CD4-positive, alpha-beta memory T cell (primary cell): ENCODE data around the gene SLAMF8. TPM values are rescaled to one million over a fixed set of nuclear protein-coding genes. Genes with fewer than 3 reads are reported as not detected.

ENCODE experiments used
- CTCF ChIA-PET: fragments of 350-600 bp; sonication (Branson Sonifier 250); formaldehyde crosslinking; loops from one replicate; lab custom pipeline; 2021; ENCODE audit warnings: inconsistent platforms; ENCODE audit not compliant: partially characterized antibody; lab: Charles Lee
- POLR2A ChIA-PET: fragments of 350-600 bp; sonication (Branson Sonifier 250); formaldehyde crosslinking; loops from one replicate; lab custom pipeline; 2021; ENCODE audit not compliant: partially characterized antibody; lab: Charles Lee
- DNase-seq, 5 donors: peaks; one replicate each; pipeline versions ENCODE4 v3.0.0 to v3.0.0-alpha.2; 2020 to 2022; ENCODE audit warnings: mixed read lengths in 1 of 5
- H3K27ac ChIP-seq: one replicate; pipeline ENCODE4 v1.7.0; 2013; ENCODE audit warnings: low read depth, low read length
- H3K27me3 ChIP-seq: 2 replicates; pipeline ENCODE4 v1.7.0; 2013; ENCODE audit warnings: mild to moderate bottlenecking, low read length, moderate library complexity; ENCODE audit not compliant: insufficient read depth
- H3K36me3 ChIP-seq: 2 replicates; pipeline ENCODE4 v1.7.0; 2013; ENCODE audit warnings: mild to moderate bottlenecking, low read length, moderate library complexity; ENCODE audit not compliant: insufficient read depth
- H3K4me1 ChIP-seq: 2 replicates; pipeline ENCODE4 v1.7.0; 2013; ENCODE audit warnings: mild to moderate bottlenecking, low read length, moderate library complexity; ENCODE audit not compliant: insufficient read depth
- H3K4me3 ChIP-seq, 2 donors: one replicate each; pipeline ENCODE4 v1.7.0; 2013; ENCODE audit warnings: low read length in 2 of 2, mild to moderate bottlenecking in 1 of 2
- H3K9me3 ChIP-seq, 2 donors: one replicate each; pipeline ENCODE4 v1.7.0; 2013; ENCODE audit warnings: low read length in 2 of 2, control low read depth in 1 of 2; ENCODE audit not compliant: control insufficient read depth in 1 of 2
- H3K27ac Mint-ChIP-seq, 7 donors: one replicate each; pipeline ENCODE4 v1.8.0; 2020 to 2021; ENCODE audit warnings: mixed read lengths in 7 of 7, mild to moderate bottlenecking in 6 of 7, inconsistent platforms in 3 of 7, moderate library complexity in 3 of 7
- H3K27me3 Mint-ChIP-seq, 2 donors: one replicate each; pipeline ENCODE4 v1.8.0; 2020 to 2021; ENCODE audit warnings: mixed read lengths in 2 of 2
- H3K36me3 Mint-ChIP-seq, 2 donors: one replicate each; pipeline ENCODE4 v1.8.0; 2020 to 2021; ENCODE audit warnings: mixed read lengths in 2 of 2, inconsistent platforms in 1 of 2, mild to moderate bottlenecking in 1 of 2
- H3K4me1 Mint-ChIP-seq, 4 donors: one replicate each; pipeline ENCODE4 v1.8.0; 2020 to 2021; ENCODE audit warnings: mixed read lengths in 4 of 4, mild to moderate bottlenecking in 1 of 4
- H3K4me3 Mint-ChIP-seq, 8 donors: one replicate each; pipeline ENCODE4 v1.8.0; 2020 to 2021; ENCODE audit warnings: mixed read lengths in 8 of 8, mild to moderate bottlenecking in 7 of 8, moderate library complexity in 6 of 8, inconsistent platforms in 3 of 8
- H3K9me3 Mint-ChIP-seq, 8 donors: one replicate each; pipeline ENCODE4 v1.8.0; 2020 to 2021; ENCODE audit warnings: mixed read lengths in 8 of 8, mild to moderate bottlenecking in 5 of 8, inconsistent platforms in 3 of 8, moderate library complexity in 1 of 8
- intact Hi-C: fragments of 100-400 bp; cut with micrococcal nuclease; formaldehyde crosslinking; loops from one replicate; pipeline ENCODE4 v1.15.1; 2023
- polyA plus RNA-seq, 2 donors: library from polyadenylated mRNA; unstranded; fragments of 300-500 nt; fragmentation: Illumina TruSeq; gene quantifications; one replicate each; pipeline ENCODE4 v1.2.3, GENCODE V29; 2021
- total RNA-seq, 2 experiments: library from RNA; stranded (reverse); gene quantifications; one replicate each; pipeline ENCODE4 v1.2.3, GENCODE V29; 2021

Gene SLAMF8
- total and polyA plus RNA-seq, 4 experiments from 2014 or later: 2.0 TPM; not detected in 2

- no peaks in the 10 kb centered on the region for H3K27me3 ChIP-seq
- H3K4me1 Mint-ChIP-seq: peaks cover 0 to 4% (median 0%) of the 10 kb centered on the region in 4 donors
- H3K36me3 ChIP-seq: no peaks in the 10 kb centered on the region
- H3K27me3 Mint-ChIP-seq: no peaks in the 10 kb centered on the region
- ChIA-PET POLR2A (no interaction called here), CTCF (interaction anchor here (1.3 to 1.9 kb wide), 2 partner anchors 19 to 75 kb away, joined by 9 read pairs; no protein-coding TSS in a partner anchor)
- H3K4me3 ChIP-seq: no peak overlapping the region
- H3K9me3 Mint-ChIP-seq: no peaks in the 10 kb centered on the region
- no peak overlapping the region for H3K27ac ChIP-seq
- H3K27ac Mint-ChIP-seq: no peak overlapping the region
- intact Hi-C loops: no loop called here
- no peaks in the 10 kb centered on the region for H3K4me1 ChIP-seq
- no peak overlapping the region for H3K4me3 Mint-ChIP-seq
- DNase-seq: no peak
- H3K9me3 ChIP-seq: no peaks in the 10 kb centered on the region
- H3K36me3 Mint-ChIP-seq: no peaks in the 10 kb centered on the region
These were observed 9.2 kb upstream of the SLAMF8 start for GRCh38 chr1:159817276-159818041.

GRCh38 chr1:159821171-159821867, 5.4 kb upstream of the SLAMF8 start:
- peak overlapping the region in 1 of 7 donors; percentile 39 for H3K27ac Mint-ChIP-seq
- Histone ChIP-seq H3K36me3 (no peaks in the 10 kb centered on the region), H3K4me3 (no peak overlapping the region), H3K27ac (no peak overlapping the region), H3K9me3 (no peaks in the 10 kb centered on the region), H3K27me3 (no peaks in the 10 kb centered on the region), H3K4me1 (peaks cover 16% of the 10 kb centered on the region)
- H3K4me1 Mint-ChIP-seq: peaks cover 13 to 24% (median 21%) of the 10 kb centered on the region in 4 donors
- H3K4me3 Mint-ChIP-seq: no peak overlapping the region
- no peaks in the 10 kb centered on the region for H3K36me3 Mint-ChIP-seq
- no peak for DNase-seq
- no peaks in the 10 kb centered on the region for H3K27me3 Mint-ChIP-seq
- POLR2A ChIA-PET: no interaction called here
- peaks cover 0 to 2% (median 0%) of the 10 kb centered on the region in 8 donors for H3K9me3 Mint-ChIP-seq
- CTCF ChIA-PET: interaction anchor here (1.0 to 3.0 kb wide), 2 partner anchors 22 to 71 kb away, joined by 3 to 12 read pairs; no protein-coding TSS in a partner anchor
- intact Hi-C loops: no loop called here

- POLR2A ChIA-PET: no interaction called here
- intact Hi-C loops: no loop called here
These were observed 3.3 kb upstream of the SLAMF8 start for GRCh38 chr1:159823406-159823805.

DNA sequence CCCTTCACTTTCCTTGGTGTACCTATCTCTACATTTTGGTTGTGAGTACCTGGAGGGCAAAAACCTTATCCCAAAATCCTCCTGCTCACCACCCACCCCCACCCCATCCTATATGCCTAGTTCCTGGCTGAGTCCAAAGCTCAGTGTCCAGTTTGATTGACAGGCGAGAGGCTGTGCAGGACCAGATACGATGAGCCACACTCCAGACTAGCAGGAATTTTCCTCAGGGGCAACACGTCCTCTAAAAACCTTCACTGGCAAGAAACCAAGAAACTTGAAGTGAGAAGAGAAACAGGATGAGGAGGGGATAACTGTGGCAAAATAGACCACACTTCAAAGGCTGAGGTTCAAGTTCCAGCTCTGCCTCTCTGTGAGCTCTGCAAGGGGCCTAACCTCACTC, 1.1 kb upstream of the SLAMF8 start:
- Histone ChIP-seq H3K36me3 (no peaks in the 10 kb centered on the region), H3K27me3 (no peaks in the 10 kb centered on the region), H3K9me3 (no peaks in the 10 kb centered on the region), H3K4me3 (no peak overlapping the region), H3K27ac (no peak overlapping the region), H3K4me1 (peaks cover 42% of the 10 kb centered on the region)
- Mint-ChIP-seq H3K9me3 (peaks cover 0 to 42% (median 19%) of the 10 kb centered on the region in 8 donors), H3K36me3 (no peaks in the 10 kb centered on the region), H3K4me1 (peaks cover 35 to 56% (median 48%) of the 10 kb centered on the region in 4 donors), H3K27ac (peak overlapping the region in 1 of 7 donors; percentile 37), H3K27me3 (no peaks in the 10 kb centered on the region), H3K4me3 (peak overlapping the region in 7 of 8 donors; percentile 26 to 74 (median 58))
- ChIA-PET CTCF (no interaction called here), POLR2A (interaction anchor here (2.2 to 3.4 kb wide), 2 partner anchors 27 to 28 kb away, joined by 7 to 22 read pairs; no protein-coding TSS in a partner anchor)
- no peak for DNase-seq
- intact Hi-C loops: no loop called here

More at GRCh38 chr1:159823406-159823805, 3.3 kb upstream of the SLAMF8 start:
- CTCF ChIA-PET: no interaction called here
- Histone ChIP-seq H3K27me3 (no peaks in the 10 kb centered on the region), H3K4me3 (no peak overlapping the region), H3K27ac (no peak overlapping the region), H3K36me3 (no peaks in the 10 kb centered on the region), H3K4me1 (peaks cover 37% of the 10 kb centered on the region), H3K9me3 (no peaks in the 10 kb centered on the region)
- Mint-ChIP-seq H3K27ac (no peak overlapping the region), H3K4me3 (no peak overlapping the region), H3K27me3 (no peaks in the 10 kb centered on the region), H3K36me3 (no peaks in the 10 kb centered on the region), H3K9me3 (peaks cover 0 to 22% (median 9%) of the 10 kb centered on the region in 8 donors), H3K4me1 (peaks cover 30 to 44% (median 41%) of the 10 kb centered on the region in 4 donors)
- DNase-seq: no peak

DNA sequence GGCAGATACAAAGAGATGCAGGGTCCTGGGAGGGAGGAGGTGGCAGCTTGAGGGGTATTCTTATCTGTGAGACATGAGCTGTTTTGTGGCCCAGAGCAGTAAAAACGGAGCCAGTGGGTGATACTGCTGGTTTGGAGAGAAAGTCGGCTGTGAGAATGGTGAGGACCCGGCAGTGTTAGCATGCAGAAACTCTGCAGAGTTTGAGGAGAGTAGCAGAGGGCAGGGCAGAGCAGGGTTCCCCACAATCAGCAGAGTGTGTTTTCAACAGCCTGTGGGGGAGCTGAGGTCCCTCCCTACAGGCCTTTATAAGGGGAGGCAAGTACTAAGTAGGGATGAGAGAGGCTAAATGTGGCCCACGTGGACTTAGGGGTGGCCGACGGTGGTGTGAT, 423 bp downstream of the SLAMF8 start:
- no peaks in the 10 kb centered on the region for H3K27me3 Mint-ChIP-seq
- H3K4me1 Mint-ChIP-seq: peaks cover 35 to 56% (median 47%) of the 10 kb centered on the region in 4 donors
- CTCF ChIA-PET: interaction anchor here (1.1 to 1.7 kb wide), 4 partner anchors 14 to 27 kb away, joined by 3 to 7 read pairs (median 4); no protein-coding TSS in a partner anchor
- peaks cover 42% of the 10 kb centered on the region for H3K4me1 ChIP-seq
- H3K9me3 Mint-ChIP-seq: peaks cover 0 to 42% (median 19%) of the 10 kb centered on the region in 8 donors
- no peaks in the 10 kb centered on the region for H3K27me3 ChIP-seq
- H3K27ac Mint-ChIP-seq: peak overlapping the region in 5 of 7 donors; percentile 54 to 85 (median 62)
- H3K4me3 ChIP-seq: peak overlapping the region in 1 of 2 donors; percentile 13
- POLR2A ChIA-PET: interaction anchor here (0.6 to 3.4 kb wide), 9 partner anchors 26 to 97 kb away, joined by 3 to 25 read pairs (median 4); partner anchors contain the start of gene TAGLN2
- no peak for DNase-seq
- intact Hi-C loops: no loop called here
- H3K36me3 ChIP-seq: no peaks in the 10 kb centered on the region
- H3K4me3 Mint-ChIP-seq: peak overlapping the region in 7 of 8 donors; percentile 2 to 74 (median 64)
- no peaks in the 10 kb centered on the region for H3K9me3 ChIP-seq
- H3K36me3 Mint-ChIP-seq: no peaks in the 10 kb centered on the region
- H3K27ac ChIP-seq: no peak overlapping the region

GRCh38 chr1:159827549-159827948, 876 bp downstream of the SLAMF8 start:
- Mint-ChIP-seq H3K27ac (peak overlapping the region in 5 of 7 donors; percentile 12 to 68 (median 54)), H3K9me3 (peaks cover 0 to 42% (median 19%) of the 10 kb centered on the region in 8 donors)
- intact Hi-C loops: no loop called here

More at GRCh38 chr1:159827549-159827948, 876 bp downstream of the SLAMF8 start:
- H3K9me3 ChIP-seq: no peaks in the 10 kb centered on the region
- no peak overlapping the region for H3K27ac ChIP-seq
- no peaks in the 10 kb centered on the region for H3K27me3 Mint-ChIP-seq
- no peaks in the 10 kb centered on the region for H3K36me3 ChIP-seq
- H3K27me3 ChIP-seq: no peaks in the 10 kb centered on the region
- H3K4me3 ChIP-seq: peak overlapping the region in 1 of 2 donors; percentile 13
- H3K4me1 ChIP-seq: peaks cover 42% of the 10 kb centered on the region
- CTCF ChIA-PET: interaction anchor here (1.3 to 1.7 kb wide), 3 partner anchors 24 to 28 kb away, joined by 3 to 7 read pairs (median 5); no protein-coding TSS in a partner anchor
- peak in 4 of 5 donors; percentile 39 to 52 (median 46) for DNase-seq
- H3K36me3 Mint-ChIP-seq: no peaks in the 10 kb centered on the region
- peak overlapping the region in 6 of 8 donors; percentile 54 to 74 (median 66) for H3K4me3 Mint-ChIP-seq
- POLR2A ChIA-PET: interaction anchor here (0.6 to 3.4 kb wide), 10 partner anchors 26 to 97 kb away, joined by 3 to 25 read pairs (median 4); partner anchors contain the start of gene TAGLN2
- H3K4me1 Mint-ChIP-seq: peaks cover 35 to 56% (median 46%) of the 10 kb centered on the region in 4 donors
